HCT116 (cell line): Measurements from ENCODE around the gene ZWILCH. TPM values are rescaled to one million over a fixed set of nuclear protein-coding genes. Genes with fewer than 3 reads are reported as not detected.

Experiments used
- ATAC-seq: fragments of 200-7000 bp; cut with Tn5 transposase; 2 replicates; pipeline ENCODE4 v1.9.1; 2020; ENCODE audit warnings: mild to moderate bottlenecking, moderate library complexity
- BruUV-seq: library from RNA; stranded (reverse); fragments of 400-500 nt; replicated peaks from 2 replicates; lab custom pipeline; 2021; lab: Mats Ljungman, UMichigan
- CTCF ChIA-PET: fragments of 300-600 bp; sonication (Branson Sonifier 250); formaldehyde crosslinking; loops from one replicate; lab custom pipeline; 2021; ENCODE audit warnings: antibody characterized with exemption; lab: Charles Lee
- POLR2A ChIA-PET: fragments of 300-600, 350-600 bp; sonication (Branson Sonifier 250); formaldehyde crosslinking; loops from one replicate; lab custom pipeline; 2021; ENCODE audit warnings: antibody characterized with exemption; lab: Charles Lee
- RAD21 ChIA-PET, 2 experiments: fragments of 300-600 bp; sonication (Branson Sonifier 250); formaldehyde crosslinking; loops; one replicate each; lab custom pipeline; 2023; ENCODE audit warnings: low total read pairs in 2 of 2; ENCODE audit not compliant: uncharacterized antibody in 2 of 2, unreplicated experiment in 2 of 2, low non-redundant PET in 1 of 2; lab: Charles Lee
- DNase-seq: peaks from one replicate; pipeline ENCODE4 v3.0.0-alpha.2; 2010; ENCODE audit warnings: low read depth, low spot score
- H2AFZ ChIP-seq: fragments of 200-600 bp; shearing (Covaris generic), sonication (generic); 2 replicates; pipeline ENCODE4 v1.6.1; 2017; ENCODE audit warnings: low read depth, mixed run types, mixed read lengths, antibody characterized with exemption, low read length; ENCODE audit not compliant: poor library complexity, severe bottlenecking
- H3K27ac ChIP-seq: 2 replicates; pipeline ENCODE4 v1.5.1; 2012; ENCODE audit warnings: low read depth, low read length
- H3K27me3 ChIP-seq: fragments of 200-600 bp; sonication (generic); 2 replicates; pipeline ENCODE4 v1.6.1; 2016; ENCODE audit warnings: mixed run types, low read length, mixed read lengths; ENCODE audit not compliant: insufficient read depth
- H3K36me3 ChIP-seq, 2 experiments: fragments of 200-500 bp in 1 of 2; fragments of 200-600 bp in 1 of 2; sonication (Bioruptor generic) in 1 of 2; sonication (generic) in 1 of 2; 2 replicates each; pipeline versions ENCODE4 v1.5.1 to v1.6.1; 2014 to 2016; ENCODE audit warnings: low read length in 2 of 2, inconsistent platforms in 1 of 2, mixed read lengths in 1 of 2, mixed run types in 1 of 2; ENCODE audit not compliant: insufficient read depth in 2 of 2, control insufficient read depth in 1 of 2
- H3K4me1 ChIP-seq, 2 experiments: fragments of 200-600 bp in 1 of 2; sonication (generic) in 1 of 2; 2 replicates each; pipeline versions ENCODE4 v1.5.1 to v1.6.1; 2012 to 2017; ENCODE audit warnings: low read length in 2 of 2, inconsistent platforms in 1 of 2, mild to moderate bottlenecking in 1 of 2, mixed read lengths in 1 of 2, mixed run types in 1 of 2, moderate library complexity in 1 of 2; ENCODE audit not compliant: insufficient read depth in 2 of 2, control insufficient read depth in 1 of 2
- H3K4me2 ChIP-seq: fragments of 200-600 bp; sonication (generic); 2 replicates; pipeline ENCODE4 v1.6.1; 2017; ENCODE audit warnings: mixed run types, low read length, mixed read lengths
- H3K4me3 ChIP-seq, 2 experiments: fragments of 200-600 bp in 1 of 2; sonication (generic) in 1 of 2; replicated peaks in 1 of 2; 2 replicates each; pipeline ENCODE4 v1.5.1; 2011 to 2016; ENCODE audit warnings: low read length in 2 of 2, control low read depth in 1 of 2, low read depth in 1 of 2, mild to moderate bottlenecking in 1 of 2, mixed read lengths in 1 of 2, mixed run types in 1 of 2
- H3K79me2 ChIP-seq: fragments of 200-600 bp; sonication (generic); 2 replicates; pipeline ENCODE4 v1.6.1; 2017; ENCODE audit warnings: mild to moderate bottlenecking, mixed run types, low read length, moderate library complexity, mixed read lengths; ENCODE audit not compliant: insufficient read depth
- H3K9ac ChIP-seq: fragments of 200-600 bp; sonication (generic); 2 replicates; pipeline ENCODE4 v1.6.1; 2016; ENCODE audit warnings: low read length, mixed read lengths
- H3K9me2 ChIP-seq: fragments of 200-600 bp; sonication (generic), shearing (Covaris generic); 2 replicates; pipeline ENCODE4 v1.6.1; 2017; ENCODE audit warnings: mixed run types, mild to moderate bottlenecking, moderate library complexity; ENCODE audit not compliant: insufficient read depth
- H3K9me3 ChIP-seq, 2 experiments: fragments of 200-500 bp in 1 of 2; fragments of 200-600 bp in 1 of 2; sonication (Bioruptor generic) in 1 of 2; sonication (generic) in 1 of 2; 2 replicates each; pipeline ENCODE4 v1.6.1; 2014 to 2017; ENCODE audit warnings: low read length in 2 of 2, mixed read lengths in 2 of 2, inconsistent platforms in 1 of 2, low read depth in 1 of 2, mild to moderate bottlenecking in 1 of 2, mixed run types in 1 of 2, moderate library complexity in 1 of 2; ENCODE audit not compliant: control insufficient read depth in 1 of 2, insufficient read depth in 1 of 2
- H4K20me1 ChIP-seq: fragments of 200-600 bp; sonication (generic), shearing (Covaris generic); 2 replicates; pipeline ENCODE4 v1.6.1; 2017; ENCODE audit warnings: mixed run types, mild to moderate bottlenecking, moderate library complexity; ENCODE audit not compliant: insufficient read depth
- CEBPB ChIP-seq: IDR thresholded peaks from 2 replicates; pipeline ENCODE4 v1.6.1; 2012; ENCODE audit warnings: low read depth
- EGR1 ChIP-seq: IDR thresholded peaks from 2 replicates; pipeline ENCODE4 v1.6.1; 2012; ENCODE audit warnings: low read depth
- ELF1 ChIP-seq: IDR thresholded peaks from 2 replicates; pipeline ENCODE4 v1.6.1; 2012; ENCODE audit warnings: low read depth, borderline replicate concordance
- EZH2 ChIP-seq: fragments of 200-600 bp; sonication (generic); IDR thresholded peaks from 2 replicates; pipeline ENCODE4 v1.6.1; 2017; ENCODE audit warnings: antibody characterized with exemption, mixed run types
- JUND ChIP-seq: IDR thresholded peaks from 2 replicates; pipeline ENCODE4 v1.6.1; 2012
- POLR2A ChIP-seq: IDR thresholded peaks from 2 replicates; pipeline ENCODE4 v1.7.0; 2011; ENCODE audit warnings: borderline replicate concordance; ENCODE audit not compliant: insufficient read depth, insufficient read length; ENCODE audit errors: extremely low read depth
- POLR2AphosphoS5 ChIP-seq: IDR thresholded peaks from 2 replicates; pipeline ENCODE4 v1.6.1; 2011; ENCODE audit warnings: mild to moderate bottlenecking, low read depth, low read length, moderate library complexity
- RAD21 ChIP-seq: IDR thresholded peaks from 2 replicates; pipeline ENCODE4 v1.6.1; 2012; ENCODE audit warnings: low read depth, mild to moderate bottlenecking
- SIN3A ChIP-seq: IDR thresholded peaks from 2 replicates; pipeline ENCODE4 v1.6.1; 2012; ENCODE audit warnings: low read depth
- SP1 ChIP-seq: IDR thresholded peaks from 2 replicates; pipeline ENCODE4 v1.6.1; 2012; ENCODE audit warnings: low read depth
- TCF7L2 ChIP-seq: IDR thresholded peaks from 2 replicates; pipeline ENCODE4 v1.7.0; 2011; ENCODE audit warnings: borderline replicate concordance, inconsistent platforms; ENCODE audit not compliant: insufficient read depth, insufficient read length; ENCODE audit errors: extremely low read depth
- YY1 ChIP-seq: IDR thresholded peaks from 2 replicates; pipeline ENCODE4 v1.6.1; 2011; ENCODE audit warnings: low read length, low read depth, moderate library complexity, mild to moderate bottlenecking; ENCODE audit not compliant: insufficient replicate concordance; ENCODE audit errors: extremely low read depth
- ZFX ChIP-seq: fragments of 450-650 bp; IDR thresholded peaks from 2 replicates; pipeline ENCODE4 v1.6.1; 2017
- ZNF274 ChIP-seq: fragments of 200-500 bp; sonication (Bioruptor generic); IDR thresholded peaks from 2 replicates; pipeline ENCODE4 v1.6.1; 2014; ENCODE audit warnings: mild to moderate bottlenecking, low read depth, low read length, inconsistent platforms
- intact Hi-C: fragments of 100-400 bp; cut with micrococcal nuclease; formaldehyde crosslinking; loops from 2 replicates; pipeline ENCODE4 v1.10.0; 2022
- total RNA-seq: library from RNA; stranded (reverse); gene quantifications from one replicate; pipeline ENCODE4 v1.2.1, GENCODE V29; 2021; ENCODE audit not compliant: unreplicated experiment
- TF ChIP-seq, protein P1 (sequence below): IDR thresholded peaks from 2 replicates; pipeline ENCODE4 v1.6.1; 2011; ENCODE audit warnings: mild to moderate bottlenecking, low read length, moderate library complexity; ENCODE audit not compliant: insufficient replicate concordance; ENCODE audit errors: extremely low read depth
- TF ChIP-seq, protein P2 (sequence below), 3 experiments: fragments of 200-600 bp in 1 of 3; sonication (generic) in 1 of 3; IDR thresholded peaks in 2 of 3; conservative IDR thresholded peaks in 1 of 3; 2 replicates each; pipeline ENCODE4 v1.5.1; 2012 to 2017; ENCODE audit warnings: low read depth in 2 of 3, low read length in 2 of 3, antibody characterized with exemption in 1 of 3, borderline replicate concordance in 1 of 3, control low read depth in 1 of 3, mild to moderate bottlenecking in 1 of 3, mixed read lengths in 1 of 3, mixed run types in 1 of 3, moderate library complexity in 1 of 3; ENCODE audit not compliant: insufficient read depth in 1 of 3
- TF ChIP-seq, protein P3 (sequence below): IDR thresholded peaks from 2 replicates; pipeline ENCODE4 v1.6.1; 2012

The ZWILCH gene
- total RNA-seq, 1 experiment from 2014 or later: 25.8 TPM

DNA sequence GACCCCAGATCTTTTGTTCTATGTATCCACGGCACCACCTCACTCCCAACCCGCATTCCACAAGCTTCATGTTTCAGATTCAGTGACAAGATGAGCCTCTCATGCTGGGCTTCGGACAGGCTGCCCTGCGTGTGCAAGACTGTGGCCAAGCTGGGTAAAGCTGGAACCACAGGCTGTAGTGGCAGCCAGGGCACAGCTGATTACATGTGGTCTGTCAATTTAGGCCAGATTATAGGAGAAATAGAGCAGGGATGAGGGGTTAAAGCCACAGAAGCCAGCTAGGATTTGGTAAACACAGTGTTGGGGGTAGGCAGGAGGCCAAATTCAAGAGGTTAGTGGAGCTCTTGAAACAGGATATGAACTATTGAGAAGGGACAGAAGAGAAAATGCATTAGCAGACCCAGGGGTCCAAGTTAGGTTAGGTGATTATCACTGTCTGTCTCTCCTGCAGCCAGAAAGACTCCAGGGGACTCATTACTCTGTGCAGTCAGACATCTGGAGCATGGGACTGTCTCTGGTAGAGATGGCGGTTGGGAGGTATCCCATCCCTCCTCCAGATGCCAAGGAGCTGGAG, 20.5 kb upstream of the ZWILCH start (continued):
- TF ChIP-seq SP1: no peak

DNA sequence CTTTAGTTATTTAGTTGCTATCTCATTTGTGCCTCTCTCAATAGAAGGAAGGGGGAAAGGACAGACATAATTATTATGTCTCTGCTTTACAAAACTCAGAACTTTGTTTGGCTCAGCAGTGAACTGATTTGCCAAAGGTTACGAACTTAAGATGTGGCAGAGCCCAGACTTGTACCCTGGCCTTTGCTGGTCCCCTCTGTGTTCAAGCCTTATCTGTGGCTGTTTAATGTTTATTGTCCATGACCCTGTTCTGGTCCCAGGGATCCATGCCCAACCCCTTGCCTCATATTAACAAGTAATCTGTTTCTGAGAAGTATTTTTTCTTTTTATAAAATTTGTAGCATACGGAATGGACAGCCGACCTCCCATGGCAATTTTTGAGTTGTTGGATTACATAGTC, 18.2 kb upstream of the ZWILCH start:
- Histone ChIP-seq H3K27me3 (no peaks in the 10 kb centered on the region), H3K79me2 (peaks cover under 1% of the 10 kb centered on the region; the same call in 1 of the 2 replicates), H3K9me3 (no peaks in the 10 kb centered on the region), H3K4me1 (peaks cover 17 to 18% of the 10 kb centered on the region in 2 experiments), H3K4me2 (no peak overlapping the region), H3K4me3 (no peak overlapping the region), H3K9ac (no peak overlapping the region), H4K20me1 (no peaks in the 10 kb centered on the region), H2AFZ (no peak overlapping the region), H3K9me2 (no peaks in the 10 kb centered on the region), H3K36me3 (peaks cover 27 to 30% of the 10 kb centered on the region in 2 experiments; a peak in 3 of 4 replicates), H3K27ac (no peak overlapping the region)
- intact Hi-C loops: no loop called here
- TF ChIP-seq SP1 (no peak), POLR2AphosphoS5 (no peak), ZNF274 (no peak), EZH2 (no peak), JUND (no peak), RAD21 (no peak), CEBPB (no peak), TCF7L2 (no peak), EGR1 (no peak), POLR2A (no peak), YY1 (no peak), ELF1 (no peak), SIN3A (no peak), ZFX (no peak)
- TF ChIP-seq, protein P1, sequence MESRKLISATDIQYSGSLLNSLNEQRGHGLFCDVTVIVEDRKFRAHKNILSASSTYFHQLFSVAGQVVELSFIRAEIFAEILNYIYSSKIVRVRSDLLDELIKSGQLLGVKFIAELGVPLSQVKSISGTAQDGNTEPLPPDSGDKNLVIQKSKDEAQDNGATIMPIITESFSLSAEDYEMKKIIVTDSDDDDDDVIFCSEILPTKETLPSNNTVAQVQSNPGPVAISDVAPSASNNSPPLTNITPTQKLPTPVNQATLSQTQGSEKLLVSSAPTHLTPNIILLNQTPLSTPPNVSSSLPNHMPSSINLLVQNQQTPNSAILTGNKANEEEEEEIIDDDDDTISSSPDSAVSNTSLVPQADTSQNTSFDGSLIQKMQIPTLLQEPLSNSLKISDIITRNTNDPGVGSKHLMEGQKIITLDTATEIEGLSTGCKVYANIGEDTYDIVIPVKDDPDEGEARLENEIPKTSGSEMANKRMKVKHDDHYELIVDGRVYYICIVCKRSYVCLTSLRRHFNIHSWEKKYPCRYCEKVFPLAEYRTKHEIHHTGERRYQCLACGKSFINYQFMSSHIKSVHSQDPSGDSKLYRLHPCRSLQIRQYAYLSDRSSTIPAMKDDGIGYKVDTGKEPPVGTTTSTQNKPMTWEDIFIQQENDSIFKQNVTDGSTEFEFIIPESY: no peak
- TF ChIP-seq, protein P2, sequence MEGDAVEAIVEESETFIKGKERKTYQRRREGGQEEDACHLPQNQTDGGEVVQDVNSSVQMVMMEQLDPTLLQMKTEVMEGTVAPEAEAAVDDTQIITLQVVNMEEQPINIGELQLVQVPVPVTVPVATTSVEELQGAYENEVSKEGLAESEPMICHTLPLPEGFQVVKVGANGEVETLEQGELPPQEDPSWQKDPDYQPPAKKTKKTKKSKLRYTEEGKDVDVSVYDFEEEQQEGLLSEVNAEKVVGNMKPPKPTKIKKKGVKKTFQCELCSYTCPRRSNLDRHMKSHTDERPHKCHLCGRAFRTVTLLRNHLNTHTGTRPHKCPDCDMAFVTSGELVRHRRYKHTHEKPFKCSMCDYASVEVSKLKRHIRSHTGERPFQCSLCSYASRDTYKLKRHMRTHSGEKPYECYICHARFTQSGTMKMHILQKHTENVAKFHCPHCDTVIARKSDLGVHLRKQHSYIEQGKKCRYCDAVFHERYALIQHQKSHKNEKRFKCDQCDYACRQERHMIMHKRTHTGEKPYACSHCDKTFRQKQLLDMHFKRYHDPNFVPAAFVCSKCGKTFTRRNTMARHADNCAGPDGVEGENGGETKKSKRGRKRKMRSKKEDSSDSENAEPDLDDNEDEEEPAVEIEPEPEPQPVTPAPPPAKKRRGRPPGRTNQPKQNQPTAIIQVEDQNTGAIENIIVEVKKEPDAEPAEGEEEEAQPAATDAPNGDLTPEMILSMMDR (IDR thresholded peaks at IDR 0.05 in 2 of 3, conservative IDR thresholded peaks at IDR 0.05 in 1 of 3; ENCODE audit: borderline replicate concordance in 1 of 3, insufficient read depth in 1 of 3, low read depth in 2 of 3, low read length in 2 of 3): no peak
- TF ChIP-seq, protein P3, sequence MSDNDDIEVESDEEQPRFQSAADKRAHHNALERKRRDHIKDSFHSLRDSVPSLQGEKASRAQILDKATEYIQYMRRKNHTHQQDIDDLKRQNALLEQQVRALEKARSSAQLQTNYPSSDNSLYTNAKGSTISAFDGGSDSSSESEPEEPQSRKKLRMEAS: no peak
- POLR2A ChIA-PET: no interaction called here
- no peak for DNase-seq
- RAD21 ChIA-PET: no interaction called here
- CTCF ChIA-PET: no interaction called here
- BruUV-seq: no TSS peak
- ATAC-seq: no peak
